ENCODE results near the gene PER2.

PER2 gene

DNA sequence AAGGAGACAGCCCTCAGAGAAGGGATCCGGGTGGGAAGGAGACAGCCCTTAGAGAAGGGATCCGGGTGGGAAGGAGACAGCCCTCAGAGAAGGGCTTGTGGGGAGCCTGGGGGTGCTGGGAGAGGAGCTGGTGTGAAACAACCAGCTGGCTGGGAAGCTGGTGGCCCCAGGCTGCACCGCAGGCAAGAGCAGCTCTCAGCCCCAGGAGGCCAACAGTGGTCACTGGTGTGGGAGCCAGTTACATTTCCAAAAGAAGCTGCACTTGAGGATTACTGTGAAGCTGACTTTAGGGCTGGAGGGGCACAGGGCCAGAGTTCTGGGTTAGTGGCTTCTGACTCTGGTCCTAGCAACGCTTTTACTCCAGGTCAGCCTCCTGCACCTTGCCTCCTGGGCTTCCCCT lies 51.8 kb downstream of the PER2 start:
- TF ChIP-seq FOXP2 (optimal IDR thresholded peaks at IDR 0.05; ENCODE audit: borderline replicate concordance, extremely low read depth, extremely low read length, insufficient read depth) (no peak), POLR2AphosphoS5 (IDR thresholded peaks at IDR 0.05; ENCODE audit: low read depth, low read length) (no peak), SIN3A (IDR thresholded peaks at IDR 0.05; ENCODE audit: borderline replicate concordance, insufficient read depth, low read length) (no peak), TAF1 (IDR thresholded peaks at IDR 0.05; ENCODE audit: borderline replicate concordance, insufficient read depth, low read length) (no peak)
- TF ChIP-seq, protein P1, sequence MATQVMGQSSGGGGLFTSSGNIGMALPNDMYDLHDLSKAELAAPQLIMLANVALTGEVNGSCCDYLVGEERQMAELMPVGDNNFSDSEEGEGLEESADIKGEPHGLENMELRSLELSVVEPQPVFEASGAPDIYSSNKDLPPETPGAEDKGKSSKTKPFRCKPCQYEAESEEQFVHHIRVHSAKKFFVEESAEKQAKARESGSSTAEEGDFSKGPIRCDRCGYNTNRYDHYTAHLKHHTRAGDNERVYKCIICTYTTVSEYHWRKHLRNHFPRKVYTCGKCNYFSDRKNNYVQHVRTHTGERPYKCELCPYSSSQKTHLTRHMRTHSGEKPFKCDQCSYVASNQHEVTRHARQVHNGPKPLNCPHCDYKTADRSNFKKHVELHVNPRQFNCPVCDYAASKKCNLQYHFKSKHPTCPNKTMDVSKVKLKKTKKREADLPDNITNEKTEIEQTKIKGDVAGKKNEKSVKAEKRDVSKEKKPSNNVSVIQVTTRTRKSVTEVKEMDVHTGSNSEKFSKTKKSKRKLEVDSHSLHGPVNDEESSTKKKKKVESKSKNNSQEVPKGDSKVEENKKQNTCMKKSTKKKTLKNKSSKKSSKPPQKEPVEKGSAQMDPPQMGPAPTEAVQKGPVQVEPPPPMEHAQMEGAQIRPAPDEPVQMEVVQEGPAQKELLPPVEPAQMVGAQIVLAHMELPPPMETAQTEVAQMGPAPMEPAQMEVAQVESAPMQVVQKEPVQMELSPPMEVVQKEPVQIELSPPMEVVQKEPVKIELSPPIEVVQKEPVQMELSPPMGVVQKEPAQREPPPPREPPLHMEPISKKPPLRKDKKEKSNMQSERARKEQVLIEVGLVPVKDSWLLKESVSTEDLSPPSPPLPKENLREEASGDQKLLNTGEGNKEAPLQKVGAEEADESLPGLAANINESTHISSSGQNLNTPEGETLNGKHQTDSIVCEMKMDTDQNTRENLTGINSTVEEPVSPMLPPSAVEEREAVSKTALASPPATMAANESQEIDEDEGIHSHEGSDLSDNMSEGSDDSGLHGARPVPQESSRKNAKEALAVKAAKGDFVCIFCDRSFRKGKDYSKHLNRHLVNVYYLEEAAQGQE (IDR thresholded peaks at IDR 0.05; ENCODE audit: insufficient read depth in 1 of 2, low read depth in 2 of 2, low read length in 2 of 2), result no peak

GRCh38 chr2:238235856-238236255 lies 52.6 kb downstream of the PER2 start:
- TF ChIP-seq FOXP2 (optimal IDR thresholded peaks at IDR 0.05; ENCODE audit: borderline replicate concordance, extremely low read depth, extremely low read length, insufficient read depth), result no peak
- TF ChIP-seq, protein P1 (IDR thresholded peaks at IDR 0.05; ENCODE audit: insufficient read depth in 1 of 2, low read depth in 2 of 2, low read length in 2 of 2), result no peak
- TF ChIP-seq POLR2AphosphoS5 (IDR thresholded peaks at IDR 0.05; ENCODE audit: low read depth, low read length), result no peak
- no peak for TF ChIP-seq TAF1 (IDR thresholded peaks at IDR 0.05; ENCODE audit: borderline replicate concordance, insufficient read depth, low read length)
- no peak for TF ChIP-seq SIN3A (IDR thresholded peaks at IDR 0.05; ENCODE audit: borderline replicate concordance, insufficient read depth, low read length)

DNA sequence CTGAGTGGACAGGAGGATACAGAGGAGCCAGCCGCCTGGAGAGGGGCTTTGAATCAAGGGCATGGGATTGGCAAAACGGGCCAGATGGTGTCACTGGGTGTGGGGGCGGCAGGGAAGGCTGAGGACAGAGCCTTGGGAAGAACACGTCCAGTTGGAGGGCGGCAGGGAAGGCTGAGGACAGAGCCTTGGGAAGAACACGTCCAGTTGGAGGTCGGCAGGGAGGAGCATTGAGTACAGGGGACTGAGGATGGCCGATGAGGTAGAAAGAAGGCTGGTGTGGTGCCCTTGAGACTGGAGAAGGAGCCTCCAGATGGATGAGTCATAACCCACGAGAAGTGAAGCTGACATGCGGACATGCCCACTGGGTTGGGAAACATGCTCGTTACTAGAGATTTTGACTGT lies 53.1 kb downstream of the PER2 start:
- TF ChIP-seq SIN3A (IDR thresholded peaks at IDR 0.05; ENCODE audit: borderline replicate concordance, insufficient read depth, low read length) (no peak), FOXP2 (optimal IDR thresholded peaks at IDR 0.05; ENCODE audit: borderline replicate concordance, extremely low read depth, extremely low read length, insufficient read depth) (no peak), TAF1 (IDR thresholded peaks at IDR 0.05; ENCODE audit: borderline replicate concordance, insufficient read depth, low read length) (no peak), POLR2AphosphoS5 (IDR thresholded peaks at IDR 0.05; ENCODE audit: low read depth, low read length) (no peak)
- TF ChIP-seq, protein P1 (IDR thresholded peaks at IDR 0.05; ENCODE audit: insufficient read depth in 1 of 2, low read depth in 2 of 2, low read length in 2 of 2), result no peak

DNA sequence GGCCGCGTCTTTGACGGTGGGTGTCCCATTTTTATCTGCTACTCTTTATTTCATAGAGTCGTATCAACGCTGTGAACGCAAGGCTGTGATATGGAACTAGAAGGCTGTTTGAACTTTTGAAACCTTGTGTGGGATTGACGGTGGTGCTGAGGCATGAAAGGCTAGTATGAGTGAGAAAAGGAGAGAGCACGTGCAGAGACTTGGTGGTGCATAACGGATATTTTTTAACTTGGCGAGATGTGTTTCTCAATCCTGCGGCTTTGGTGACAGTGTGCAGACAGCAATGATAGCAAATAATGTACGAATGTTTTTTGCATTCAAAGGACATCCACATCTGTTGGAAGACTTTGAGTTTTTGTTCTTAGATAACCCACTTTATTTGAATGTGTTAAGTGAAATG lies 54.8 kb downstream of the PER2 start:
- TF ChIP-seq, protein P1 (IDR thresholded peaks at IDR 0.05; ENCODE audit: insufficient read depth in 1 of 2, low read depth in 2 of 2, low read length in 2 of 2), result no peak
- no peak for TF ChIP-seq SIN3A (IDR thresholded peaks at IDR 0.05; ENCODE audit: borderline replicate concordance, insufficient read depth, low read length)
- no peak for TF ChIP-seq TAF1 (IDR thresholded peaks at IDR 0.05; ENCODE audit: borderline replicate concordance, insufficient read depth, low read length)
- TF ChIP-seq FOXP2 (optimal IDR thresholded peaks at IDR 0.05; ENCODE audit: borderline replicate concordance, extremely low read depth, extremely low read length, insufficient read depth), result no peak
- no peak for TF ChIP-seq POLR2AphosphoS5 (IDR thresholded peaks at IDR 0.05; ENCODE audit: low read depth, low read length)

DNA sequence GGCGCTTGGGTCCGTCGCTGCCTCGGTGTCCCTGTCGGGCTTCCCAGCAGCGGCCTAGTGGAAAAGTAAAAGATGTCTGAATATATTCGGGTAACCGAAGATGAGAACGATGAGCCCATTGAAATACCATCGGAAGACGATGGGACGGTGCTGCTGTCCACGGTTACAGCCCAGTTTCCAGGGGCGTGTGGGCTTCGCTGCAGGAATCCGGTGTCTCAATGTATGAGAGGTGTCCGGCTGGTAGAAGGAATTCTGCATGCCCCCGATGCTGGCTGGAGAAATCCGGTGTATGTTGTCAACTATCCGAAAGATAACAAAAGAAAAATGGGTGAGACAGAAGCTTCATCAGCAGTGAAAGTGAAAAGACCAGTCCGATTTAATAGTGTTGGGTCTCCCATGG lies 56.6 kb downstream of the PER2 start:
- TF ChIP-seq POLR2AphosphoS5 (IDR thresholded peaks at IDR 0.05; ENCODE audit: low read depth, low read length) (no peak), TAF1 (IDR thresholded peaks at IDR 0.05; ENCODE audit: borderline replicate concordance, insufficient read depth, low read length) (no peak), SIN3A (IDR thresholded peaks at IDR 0.05; ENCODE audit: borderline replicate concordance, insufficient read depth, low read length) (no peak)
- TF ChIP-seq, protein P1 (IDR thresholded peaks at IDR 0.05; ENCODE audit: insufficient read depth in 1 of 2, low read depth in 2 of 2, low read length in 2 of 2), result no peak
